ENCODE data around the gene COPE. TPM values are rescaled to one million over a fixed set of nuclear protein-coding genes. Genes with fewer than 3 reads are reported as not detected.
A peak's percentile ranks its signal among the peaks of the same experiment; 100 is the strongest.

COPE gene
- total and polyA plus RNA-seq, 4 donors, result 94.1 to 365 (median 275) TPM

GRCh38 chr19:18939922-18940768 is 21.0 kb upstream of the COPE start:
- Histone ChIP-seq H3K27ac (ENCODE audit: low read depth in 1 of 2, low read length in 1 of 2) (peak overlapping the region in 1 of 2 donors; percentile 4), H3K36me3 (ENCODE audit: control insufficient read depth in 4 of 4, insufficient read depth in 4 of 4, low read length in 4 of 4) (peaks cover 0 to 3% (median 1%) of the 10 kb centered on the region in 4 donors), H3K4me1 (ENCODE audit: control insufficient read depth in 5 of 5, insufficient read depth in 5 of 5, low read length in 5 of 5) (peaks cover 0 to 12% (median 4%) of the 10 kb centered on the region in 5 donors), H3K9ac (ENCODE audit: insufficient read depth in 1 of 2, low read length in 2 of 2) (peak overlapping the region; percentile 23 to 25), H3K9me3 (ENCODE audit: control insufficient read depth in 4 of 4, insufficient read depth in 3 of 4, low read length in 3 of 4) (no peaks in the 10 kb centered on the region), H3K4me3 (peak overlapping the region; percentile 63), H3K27me3 (ENCODE audit: control insufficient read depth in 3 of 3, insufficient read depth in 3 of 3, low read length in 2 of 3) (no peaks in the 10 kb centered on the region)
- DNase-seq, result peak; percentile 62 to 78 (median 73)
- 1% methylated on average over 38 to 47 of the region's 47 CpGs for whole genome bisulfite sequencing, 2 donors
- ATAC-seq (ENCODE audit: insufficient read depth, low FRiP score), result peak; percentile 66
- TF ChIP-seq, protein P1, sequence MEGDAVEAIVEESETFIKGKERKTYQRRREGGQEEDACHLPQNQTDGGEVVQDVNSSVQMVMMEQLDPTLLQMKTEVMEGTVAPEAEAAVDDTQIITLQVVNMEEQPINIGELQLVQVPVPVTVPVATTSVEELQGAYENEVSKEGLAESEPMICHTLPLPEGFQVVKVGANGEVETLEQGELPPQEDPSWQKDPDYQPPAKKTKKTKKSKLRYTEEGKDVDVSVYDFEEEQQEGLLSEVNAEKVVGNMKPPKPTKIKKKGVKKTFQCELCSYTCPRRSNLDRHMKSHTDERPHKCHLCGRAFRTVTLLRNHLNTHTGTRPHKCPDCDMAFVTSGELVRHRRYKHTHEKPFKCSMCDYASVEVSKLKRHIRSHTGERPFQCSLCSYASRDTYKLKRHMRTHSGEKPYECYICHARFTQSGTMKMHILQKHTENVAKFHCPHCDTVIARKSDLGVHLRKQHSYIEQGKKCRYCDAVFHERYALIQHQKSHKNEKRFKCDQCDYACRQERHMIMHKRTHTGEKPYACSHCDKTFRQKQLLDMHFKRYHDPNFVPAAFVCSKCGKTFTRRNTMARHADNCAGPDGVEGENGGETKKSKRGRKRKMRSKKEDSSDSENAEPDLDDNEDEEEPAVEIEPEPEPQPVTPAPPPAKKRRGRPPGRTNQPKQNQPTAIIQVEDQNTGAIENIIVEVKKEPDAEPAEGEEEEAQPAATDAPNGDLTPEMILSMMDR (IDR thresholded peaks at IDR 0.05; ENCODE audit: control extremely low read depth, extremely low read depth), result no peak

DNA sequence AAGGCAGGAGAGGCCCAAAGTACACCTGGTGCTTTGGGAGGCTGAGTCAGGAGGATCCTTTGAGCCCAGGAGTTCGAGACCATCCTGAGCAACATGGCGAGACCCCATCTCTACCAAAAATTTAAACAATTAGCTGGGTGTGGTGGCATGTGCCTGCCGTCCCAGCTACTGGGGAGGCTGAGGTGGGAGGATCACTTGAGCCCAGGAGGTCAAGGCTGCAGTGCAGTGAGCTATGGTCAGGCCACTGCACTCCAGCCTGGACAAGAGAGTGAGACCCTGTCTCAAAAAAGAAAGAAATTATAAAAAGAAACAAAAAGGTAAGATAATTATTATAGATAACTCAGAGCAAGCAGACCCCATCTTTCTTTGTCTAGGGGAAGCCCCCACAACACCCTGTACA is 20.0 kb upstream of the COPE start:
- TF ChIP-seq, protein P1 (IDR thresholded peaks at IDR 0.05; ENCODE audit: control extremely low read depth, extremely low read depth), result no peak

GRCh38 chr19:18933297-18933696 is 14.1 kb upstream of the COPE start:
- H3K4me1 ChIP-seq (ENCODE audit: control insufficient read depth in 5 of 5, insufficient read depth in 5 of 5, low read length in 5 of 5), result peaks cover 0 to 3% (median 0%) of the 10 kb centered on the region in 5 donors
- no peaks in the 10 kb centered on the region for H3K27me3 ChIP-seq (ENCODE audit: control insufficient read depth in 3 of 3, insufficient read depth in 3 of 3, low read length in 2 of 3)
- no peak overlapping the region for H3K27ac ChIP-seq (ENCODE audit: low read depth in 1 of 2, low read length in 1 of 2)
- no peak overlapping the region for H3K9ac ChIP-seq (ENCODE audit: insufficient read depth in 1 of 2, low read length in 2 of 2)
- 83 to 87% methylated on average over 13 of the region's 13 CpGs for WGBS, 2 donors
- TF ChIP-seq, protein P1 (IDR thresholded peaks at IDR 0.05; ENCODE audit: control extremely low read depth, extremely low read depth), result no peak
- peaks cover 0 to 27% (median 15%) of the 10 kb centered on the region in 4 donors for H3K36me3 ChIP-seq (ENCODE audit: control insufficient read depth in 4 of 4, insufficient read depth in 4 of 4, low read length in 4 of 4)
- ATAC-seq (ENCODE audit: insufficient read depth, low FRiP score) (no peak), DNase-seq (no peak)
- H3K4me3 ChIP-seq, result no peak overlapping the region
- H3K9me3 ChIP-seq (ENCODE audit: control insufficient read depth in 4 of 4, insufficient read depth in 3 of 4, low read length in 3 of 4), result peaks cover 0 to 1% (median 0%) of the 10 kb centered on the region in 4 donors

More for the DNA sequence above, 20.0 kb upstream of the COPE start:
- H3K27me3 ChIP-seq (ENCODE audit: control insufficient read depth in 3 of 3, insufficient read depth in 3 of 3, low read length in 2 of 3), result no peaks in the 10 kb centered on the region
- 92% methylated on average over 3 of the region's 3 CpGs for WGBS, 2 donors
- peaks cover 0 to 6% (median 4%) of the 10 kb centered on the region in 4 donors for H3K36me3 ChIP-seq (ENCODE audit: control insufficient read depth in 4 of 4, insufficient read depth in 4 of 4, low read length in 4 of 4)
- H3K27ac ChIP-seq (ENCODE audit: low read depth in 1 of 2, low read length in 1 of 2), result no peak overlapping the region
- H3K9me3 ChIP-seq (ENCODE audit: control insufficient read depth in 4 of 4, insufficient read depth in 3 of 4, low read length in 3 of 4), result no peaks in the 10 kb centered on the region
- no peak overlapping the region for H3K9ac ChIP-seq (ENCODE audit: insufficient read depth in 1 of 2, low read length in 2 of 2)
- no peak overlapping the region for H3K4me3 ChIP-seq
- ATAC-seq (ENCODE audit: insufficient read depth, low FRiP score) (no peak), DNase-seq (no peak)
- H3K4me1 ChIP-seq (ENCODE audit: control insufficient read depth in 5 of 5, insufficient read depth in 5 of 5, low read length in 5 of 5), result peaks cover 0 to 12% (median 4%) of the 10 kb centered on the region in 5 donors
